Parathyroid adenoma (tissue), 2 donors: ENCODE measurements around the gene IZUMO4.

Source experiments
- H2AFZ ChIP-seq: fragments of 300-600 bp; sonication (generic); one replicate; pipeline ENCODE4 v1.7.0; 2017; ENCODE audit warnings: antibody characterized with exemption, mild to moderate bottlenecking
- H3K27ac ChIP-seq: fragments of 300-600 bp; sonication (generic); one replicate; pipeline ENCODE4 v1.7.0; 2017
- H3K27me3 ChIP-seq: fragments of 300-600 bp; sonication (generic); one replicate; pipeline ENCODE4 v1.7.0; 2017; ENCODE audit warnings: low read length; ENCODE audit not compliant: control insufficient read depth, insufficient read depth
- H3K36me3 ChIP-seq: fragments of 300-600 bp; sonication (generic); one replicate; pipeline ENCODE4 v1.7.0; 2017; ENCODE audit warnings: low read length; ENCODE audit not compliant: control insufficient read depth, insufficient read depth
- H3K4me1 ChIP-seq: fragments of 300-600 bp; sonication (generic); one replicate; pipeline ENCODE4 v1.7.0; 2017; ENCODE audit warnings: control low read depth
- H3K4me2 ChIP-seq: fragments of 300-600 bp; sonication (generic); one replicate; pipeline ENCODE4 v1.7.0; 2017; ENCODE audit warnings: low read length
- H3K4me3 ChIP-seq: fragments of 300-600 bp; sonication (generic); one replicate; pipeline ENCODE4 v1.7.0; 2017; ENCODE audit warnings: low read depth, low read length
- H3K79me2 ChIP-seq: fragments of 300-600 bp; sonication (generic); one replicate; pipeline ENCODE4 v1.7.0; 2017; ENCODE audit warnings: control low read depth
- H3K9ac ChIP-seq: fragments of 300-600 bp; sonication (generic); one replicate; pipeline ENCODE4 v1.7.0; 2017; ENCODE audit warnings: mild to moderate bottlenecking
- H3K9me3 ChIP-seq: fragments of 300-600 bp; sonication (generic); one replicate; pipeline ENCODE4 v1.7.0; 2017; ENCODE audit warnings: low read length; ENCODE audit not compliant: control insufficient read depth
- CTCF ChIP-seq: fragments of 300-600 bp; sonication (generic); IDR thresholded peaks from one replicate; pipeline ENCODE4 v1.7.0; 2017; ENCODE audit warnings: antibody characterized with exemption, mild to moderate bottlenecking
- donor health status: primary hyperparathyroidism.

IZUMO4 gene

GRCh38 chr19:2132731-2133490, 36.2 kb downstream of the IZUMO4 start:
- H3K9me3 ChIP-seq = no peaks in the 10 kb centered on the region
- H3K27me3 ChIP-seq = no peaks in the 10 kb centered on the region
- H3K79me2 ChIP-seq = peaks cover 60% of the 10 kb centered on the region
- no peak for TF ChIP-seq CTCF
- no peaks in the 10 kb centered on the region for H3K4me1 ChIP-seq
- no peak overlapping the region for H3K9ac ChIP-seq
- no peak overlapping the region for H2AFZ ChIP-seq
- no peak overlapping the region for H3K4me2 ChIP-seq
- no peak overlapping the region for H3K4me3 ChIP-seq
- no peak overlapping the region for H3K27ac ChIP-seq
- H3K36me3 ChIP-seq = no peaks in the 10 kb centered on the region

GRCh38 chr19:2135474-2136402, 39.0 kb downstream of the IZUMO4 start:
- H3K36me3 ChIP-seq = no peaks in the 10 kb centered on the region

DNA sequence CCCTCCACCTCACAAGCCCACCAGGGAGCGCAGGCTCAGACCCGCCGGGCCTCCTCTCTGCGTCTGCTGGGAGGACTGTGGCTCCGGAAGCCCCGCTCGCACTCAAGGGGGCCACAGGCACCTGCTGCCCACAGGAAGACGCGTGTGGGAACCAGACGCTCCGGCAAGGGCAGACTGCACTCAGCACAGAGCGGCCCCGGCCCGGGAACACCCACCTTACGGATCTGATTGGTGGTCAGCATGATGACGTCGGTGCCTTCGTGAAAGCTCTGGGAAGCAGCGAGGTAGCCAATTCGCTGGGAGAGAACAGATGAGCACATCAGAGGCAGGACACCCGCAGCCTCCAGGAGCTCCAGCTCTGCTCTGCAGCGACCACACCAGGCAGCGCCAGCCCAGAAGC, 40.1 kb downstream of the IZUMO4 start:
- peaks cover 75% of the 10 kb centered on the region for H3K79me2 ChIP-seq
- H3K9me3 ChIP-seq = no peaks in the 10 kb centered on the region
- TF ChIP-seq CTCF = no peak
- H3K4me1 ChIP-seq = no peaks in the 10 kb centered on the region
- H2AFZ ChIP-seq = no peak overlapping the region
- no peak overlapping the region for H3K27ac ChIP-seq
- no peaks in the 10 kb centered on the region for H3K36me3 ChIP-seq
- no peak overlapping the region for H3K9ac ChIP-seq
- no peak overlapping the region for H3K4me3 ChIP-seq
- H3K4me2 ChIP-seq = no peak overlapping the region
- H3K27me3 ChIP-seq = no peaks in the 10 kb centered on the region

More at GRCh38 chr19:2135474-2136402, 39.0 kb downstream of the IZUMO4 start:
- no peak overlapping the region for H3K4me2 ChIP-seq
- no peak overlapping the region for H2AFZ ChIP-seq
- TF ChIP-seq CTCF = no peak
- no peak overlapping the region for H3K4me3 ChIP-seq
- H3K27ac ChIP-seq = no peak overlapping the region
- H3K27me3 ChIP-seq = no peaks in the 10 kb centered on the region
- H3K79me2 ChIP-seq = peaks cover 70% of the 10 kb centered on the region
- H3K9me3 ChIP-seq = no peaks in the 10 kb centered on the region
- no peaks in the 10 kb centered on the region for H3K4me1 ChIP-seq
- no peak overlapping the region for H3K9ac ChIP-seq

GRCh38 chr19:2138061-2138728, 41.5 kb downstream of the IZUMO4 start:
- H3K4me1 ChIP-seq = no peaks in the 10 kb centered on the region
- H3K9me3 ChIP-seq = no peaks in the 10 kb centered on the region
- no peak overlapping the region for H2AFZ ChIP-seq
- H3K27me3 ChIP-seq = no peaks in the 10 kb centered on the region
- H3K79me2 ChIP-seq = peaks cover 77% of the 10 kb centered on the region
- no peak for TF ChIP-seq CTCF
- no peaks in the 10 kb centered on the region for H3K36me3 ChIP-seq
- no peak overlapping the region for H3K27ac ChIP-seq
- H3K4me2 ChIP-seq = no peak overlapping the region
- no peak overlapping the region for H3K4me3 ChIP-seq
- H3K9ac ChIP-seq = no peak overlapping the region
